ENCODE data around the gene GPR162.
"Not testable (repeated sequence)": the region's sequence is repeated elsewhere in the genome, so short reads cannot be mapped to it uniquely, and the experiment has no call there.

Gene GPR162

DNA sequence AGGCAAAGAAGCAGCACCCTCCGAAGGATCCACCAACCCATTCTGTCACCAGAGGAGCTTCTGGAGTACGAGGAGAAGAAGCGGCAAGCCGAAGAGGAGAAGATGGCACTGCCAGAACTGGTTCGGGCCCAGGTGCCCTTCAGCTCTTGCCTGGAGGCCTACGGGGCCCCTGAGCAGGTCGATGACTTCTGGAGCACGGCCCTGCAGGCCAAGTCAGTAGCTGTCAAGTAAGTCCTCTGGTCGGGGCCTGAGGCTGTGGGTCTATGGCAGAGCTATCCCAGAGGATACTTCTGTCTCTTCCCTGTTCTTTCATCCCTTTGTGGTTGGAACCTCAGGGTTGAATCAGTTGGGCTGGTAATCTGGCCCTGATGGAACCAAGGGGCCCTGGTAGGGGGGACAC lies 39.8 kb downstream of the GPR162 start:
- DNase-seq: no peak

DNA sequence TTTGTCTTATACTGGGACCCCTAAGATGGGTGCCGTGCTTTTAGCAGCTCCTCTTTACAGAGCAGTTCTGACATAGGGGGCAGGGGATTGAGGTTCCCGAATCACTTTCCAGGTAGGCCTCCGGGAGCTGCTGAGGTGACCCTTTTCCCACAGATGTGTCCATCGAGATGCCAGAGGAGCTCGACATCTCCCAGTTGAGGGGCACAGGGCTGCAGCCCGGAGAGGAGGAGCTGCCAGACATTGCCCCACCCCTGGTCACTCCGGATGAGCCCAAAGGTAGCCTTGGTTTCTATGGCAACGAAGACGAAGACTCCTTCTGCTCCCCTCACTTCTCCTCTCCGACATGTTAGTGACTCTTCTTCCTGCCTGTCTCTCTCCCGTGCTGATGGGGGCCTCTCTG lies 41.4 kb downstream of the GPR162 start:
- DNase-seq: no peak

DNA sequence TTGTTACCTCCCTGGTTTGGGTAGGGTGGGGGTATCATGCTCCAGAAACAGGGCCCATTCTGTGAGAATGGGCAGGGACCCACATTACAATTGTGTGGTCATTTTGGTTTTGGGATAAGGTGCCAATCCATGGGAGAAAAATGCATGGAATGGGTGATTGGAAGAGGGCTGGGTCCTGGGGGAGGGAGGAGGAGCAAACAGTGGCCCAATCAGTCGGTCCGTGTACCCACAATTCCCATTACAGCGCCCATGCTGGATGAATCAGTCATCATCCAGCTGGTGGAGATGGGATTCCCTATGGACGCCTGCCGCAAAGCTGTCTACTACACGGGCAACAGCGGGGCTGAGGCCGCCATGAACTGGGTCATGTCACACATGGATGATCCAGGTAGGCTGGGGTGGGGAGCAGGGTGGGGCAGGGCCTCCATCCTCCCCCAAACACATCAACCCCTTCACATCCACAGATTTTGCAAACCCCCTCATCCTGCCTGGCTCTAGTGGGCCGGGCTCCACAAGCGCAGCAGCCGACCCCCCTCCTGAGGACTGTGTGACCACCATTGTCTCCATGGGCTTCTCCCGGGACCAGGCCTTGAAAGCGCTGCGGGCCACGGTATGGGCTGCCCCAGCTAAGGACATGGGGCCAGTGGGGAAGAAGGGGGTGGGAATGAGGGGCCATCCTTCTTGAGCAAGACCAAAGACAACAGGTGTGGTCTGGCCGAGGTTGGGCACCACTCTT lies 42.1 kb downstream of the GPR162 start:
- no peak for DNase-seq

DNA sequence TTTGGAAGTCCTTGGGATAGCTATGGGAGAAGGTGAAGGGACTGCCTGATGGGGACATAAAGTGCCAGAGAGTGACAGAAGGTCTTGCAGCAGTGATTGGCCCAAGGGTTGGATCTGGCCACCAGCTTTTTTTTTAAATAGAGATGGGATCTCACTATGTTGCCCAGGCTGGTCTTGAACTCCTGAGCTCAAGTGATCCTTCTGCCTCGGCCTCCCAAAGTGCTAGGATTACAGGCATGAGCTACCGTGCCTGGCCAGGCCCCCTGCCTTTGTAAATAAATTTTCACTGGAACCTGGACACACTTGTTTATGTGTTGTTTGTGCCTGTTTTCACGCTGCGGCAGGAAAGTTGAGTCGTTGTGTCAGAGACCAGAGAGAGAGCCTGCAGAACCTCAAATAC lies 43.7 kb downstream of the GPR162 start:
- DNase-seq: not testable (repeated sequence)

DNA sequence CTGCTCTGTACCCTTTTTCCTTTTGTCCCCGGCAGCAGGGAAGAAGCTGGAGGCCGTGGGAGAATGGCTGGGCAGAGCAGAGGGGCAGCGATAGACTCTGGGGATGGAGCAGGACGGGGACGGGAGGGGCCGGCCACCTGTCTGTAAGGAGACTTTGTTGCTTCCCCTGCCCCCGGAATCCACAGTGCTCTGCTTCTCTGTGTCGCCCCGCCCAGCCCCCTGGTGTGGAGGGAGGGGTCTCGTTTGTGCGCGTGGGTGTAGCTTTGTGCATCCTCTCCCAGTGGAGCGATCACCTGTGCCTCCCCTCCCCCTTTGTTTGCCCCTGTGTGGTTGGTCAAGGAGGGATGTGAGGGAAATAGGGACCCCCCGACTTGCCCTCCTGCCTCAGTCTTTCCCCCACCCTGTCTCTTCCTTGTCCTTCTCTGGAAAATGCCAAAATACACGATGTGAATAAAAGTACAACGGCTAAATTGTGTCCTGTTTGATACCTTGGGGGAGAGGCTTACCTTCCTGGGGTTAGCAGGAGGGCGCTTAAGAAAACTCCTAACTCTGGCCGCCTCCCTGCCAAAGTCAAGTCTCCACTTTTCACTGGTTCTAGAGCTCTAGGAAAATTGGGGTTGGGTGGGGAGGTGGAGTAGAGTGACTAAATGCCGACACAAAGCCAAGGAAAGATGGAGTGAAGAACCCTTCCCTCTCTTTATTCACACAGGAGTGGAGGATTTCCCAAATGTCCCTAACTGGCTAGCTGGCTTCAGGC lies 44.7 kb downstream of the GPR162 start:
- DNase-seq: no peak

DNA sequence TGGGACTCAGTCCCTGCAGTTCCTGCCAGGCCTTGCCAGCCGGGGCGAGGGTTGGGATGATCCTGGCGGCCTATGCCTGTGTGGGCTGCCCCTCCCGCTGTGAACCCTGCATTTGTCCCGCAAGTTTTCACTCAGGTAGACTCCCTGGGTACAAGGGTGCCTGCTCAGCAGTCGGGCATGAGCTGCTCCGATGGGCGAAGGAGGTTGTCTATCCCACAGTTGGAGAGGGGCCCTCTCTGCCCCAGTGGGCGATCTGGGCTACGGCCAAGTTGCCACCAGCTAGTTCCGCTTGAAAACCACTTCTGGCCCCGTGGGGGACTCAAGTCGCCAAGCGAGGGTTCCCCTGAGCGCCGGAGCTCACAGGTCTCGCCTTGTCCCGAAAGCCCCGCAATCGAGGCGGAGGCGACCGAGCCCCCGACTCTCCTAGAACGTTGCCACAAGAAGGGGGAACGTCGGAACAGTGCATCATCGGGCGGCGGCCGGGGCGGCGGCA lies 45.3 kb downstream of the GPR162 start:
- DNase-seq: no peak

DNA sequence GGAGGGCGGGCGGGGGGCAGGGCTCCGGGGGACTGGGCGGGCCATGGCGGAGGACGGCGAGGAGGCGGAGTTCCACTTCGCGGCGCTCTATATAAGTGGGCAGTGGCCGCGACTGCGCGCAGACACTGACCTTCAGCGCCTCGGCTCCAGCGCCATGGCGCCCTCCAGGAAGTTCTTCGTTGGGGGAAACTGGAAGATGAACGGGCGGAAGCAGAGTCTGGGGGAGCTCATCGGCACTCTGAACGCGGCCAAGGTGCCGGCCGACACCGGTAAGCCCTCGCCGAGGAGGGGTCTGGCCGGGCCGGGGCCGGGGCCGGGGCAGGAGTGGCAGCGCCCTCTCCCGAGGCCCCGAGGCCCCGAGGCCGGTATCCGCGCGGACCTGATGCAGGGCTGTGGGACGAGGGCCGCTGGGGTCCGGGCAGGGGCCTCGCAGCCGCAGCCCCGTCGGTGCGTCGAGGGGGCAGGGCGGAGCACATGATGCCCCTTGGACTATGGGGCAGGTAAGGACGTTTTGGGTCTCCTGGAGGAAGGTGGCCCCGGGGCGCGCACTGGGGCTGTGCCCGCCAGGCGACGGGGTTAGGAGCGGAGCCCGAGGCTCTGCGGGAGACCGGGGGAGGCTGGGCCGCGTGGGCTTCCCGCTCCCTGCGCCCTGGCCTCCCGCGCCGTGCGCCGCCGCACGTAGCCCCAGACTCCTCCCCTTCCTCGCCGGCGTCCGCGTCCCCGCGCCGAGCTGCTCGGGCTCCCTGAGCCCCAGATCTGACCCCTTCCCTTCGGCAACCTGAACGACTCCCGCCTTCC lies 46.0 kb downstream of the GPR162 start, which contains the start of gene TPI1:
Gene TPI1 (plus strand): TSS at position 119 of the 798 bp plus-strand sequence. CDS start 36 bp downstream, at position 155.
- DNase-seq: peak; percentile 74

DNA sequence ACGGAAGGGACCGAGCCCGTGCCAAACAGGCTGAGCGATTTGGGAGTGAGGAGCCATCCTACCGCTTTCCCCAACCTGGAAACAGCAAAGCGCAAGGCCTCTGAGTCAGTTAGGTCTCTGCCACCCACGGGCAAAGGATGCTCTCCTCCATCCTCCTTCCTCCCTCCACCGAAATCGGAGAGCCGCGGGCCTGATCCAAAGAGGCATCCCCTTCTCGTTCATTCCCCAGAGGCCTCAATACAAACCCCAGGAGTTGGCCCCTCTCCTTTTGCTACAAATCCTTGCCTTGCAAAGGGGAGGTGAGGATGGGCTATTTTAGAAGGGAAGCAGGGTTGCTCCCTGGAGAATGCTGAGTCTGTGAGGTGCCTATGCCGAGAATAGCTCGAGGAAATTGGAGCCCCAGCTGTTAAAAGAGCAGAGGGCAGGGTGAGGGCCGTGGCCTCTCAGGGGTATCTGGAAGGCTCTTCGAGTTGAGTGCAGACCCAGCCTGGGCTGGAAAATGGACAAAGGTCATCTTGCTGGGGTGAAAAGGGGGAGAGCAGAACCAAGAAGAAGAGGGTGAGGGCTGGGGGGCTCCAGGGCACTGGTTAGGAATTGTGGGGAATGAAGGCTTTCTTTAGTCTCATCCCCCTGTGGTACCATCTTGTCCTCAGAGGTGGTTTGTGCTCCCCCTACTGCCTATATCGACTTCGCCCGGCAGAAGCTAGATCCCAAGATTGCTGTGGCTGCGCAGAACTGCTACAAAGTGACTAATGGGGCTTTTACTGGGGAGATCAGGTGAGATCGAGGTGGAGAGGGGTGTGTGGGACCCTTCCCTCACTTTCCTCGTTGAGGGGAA lies 46.8 kb downstream of the GPR162 start:
- no peak for DNase-seq

DNA sequence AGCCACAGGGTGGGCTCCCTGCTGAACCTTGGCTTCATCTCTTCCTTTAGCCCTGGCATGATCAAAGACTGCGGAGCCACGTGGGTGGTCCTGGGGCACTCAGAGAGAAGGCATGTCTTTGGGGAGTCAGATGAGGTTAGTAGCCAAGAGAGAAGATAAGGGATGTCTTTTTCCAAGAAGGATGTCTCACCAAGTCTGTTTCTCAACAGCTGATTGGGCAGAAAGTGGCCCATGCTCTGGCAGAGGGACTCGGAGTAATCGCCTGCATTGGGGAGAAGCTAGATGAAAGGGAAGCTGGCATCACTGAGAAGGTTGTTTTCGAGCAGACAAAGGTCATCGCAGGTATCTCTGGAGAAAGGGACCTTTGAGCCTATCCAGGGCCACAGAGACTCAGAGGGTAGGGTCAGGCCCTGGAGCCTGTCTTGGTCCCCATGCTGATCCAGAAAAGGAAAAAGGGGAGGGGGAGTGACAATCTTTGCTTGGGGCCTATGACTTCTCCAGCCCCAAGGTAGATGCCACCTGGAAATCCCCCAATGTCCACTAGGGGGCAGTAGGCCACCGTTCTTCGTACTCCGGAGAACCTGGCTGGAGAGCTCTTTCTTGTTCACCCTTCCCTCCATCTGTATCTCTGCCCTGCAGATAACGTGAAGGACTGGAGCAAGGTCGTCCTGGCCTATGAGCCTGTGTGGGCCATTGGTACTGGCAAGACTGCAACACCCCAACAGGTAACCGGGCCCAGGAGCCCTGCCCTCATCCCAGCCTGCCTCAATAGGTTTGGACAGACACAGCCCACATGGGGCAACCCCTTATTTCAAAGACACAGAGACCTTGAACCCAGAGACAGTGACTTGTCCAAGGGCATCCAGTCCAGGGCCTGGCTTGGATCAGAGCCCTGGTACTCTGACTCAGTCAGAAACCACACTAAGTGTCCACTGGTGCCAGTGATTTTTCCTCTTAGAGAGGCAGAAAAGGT lies 47.7 kb downstream of the GPR162 start:
- peak; percentile 84 for DNase-seq

DNA sequence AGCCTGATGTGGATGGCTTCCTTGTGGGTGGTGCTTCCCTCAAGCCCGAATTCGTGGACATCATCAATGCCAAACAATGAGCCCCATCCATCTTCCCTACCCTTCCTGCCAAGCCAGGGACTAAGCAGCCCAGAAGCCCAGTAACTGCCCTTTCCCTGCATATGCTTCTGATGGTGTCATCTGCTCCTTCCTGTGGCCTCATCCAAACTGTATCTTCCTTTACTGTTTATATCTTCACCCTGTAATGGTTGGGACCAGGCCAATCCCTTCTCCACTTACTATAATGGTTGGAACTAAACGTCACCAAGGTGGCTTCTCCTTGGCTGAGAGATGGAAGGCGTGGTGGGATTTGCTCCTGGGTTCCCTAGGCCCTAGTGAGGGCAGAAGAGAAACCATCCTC lies 48.7 kb downstream of the GPR162 start:
- DNase-seq: not testable (repeated sequence)

DNA sequence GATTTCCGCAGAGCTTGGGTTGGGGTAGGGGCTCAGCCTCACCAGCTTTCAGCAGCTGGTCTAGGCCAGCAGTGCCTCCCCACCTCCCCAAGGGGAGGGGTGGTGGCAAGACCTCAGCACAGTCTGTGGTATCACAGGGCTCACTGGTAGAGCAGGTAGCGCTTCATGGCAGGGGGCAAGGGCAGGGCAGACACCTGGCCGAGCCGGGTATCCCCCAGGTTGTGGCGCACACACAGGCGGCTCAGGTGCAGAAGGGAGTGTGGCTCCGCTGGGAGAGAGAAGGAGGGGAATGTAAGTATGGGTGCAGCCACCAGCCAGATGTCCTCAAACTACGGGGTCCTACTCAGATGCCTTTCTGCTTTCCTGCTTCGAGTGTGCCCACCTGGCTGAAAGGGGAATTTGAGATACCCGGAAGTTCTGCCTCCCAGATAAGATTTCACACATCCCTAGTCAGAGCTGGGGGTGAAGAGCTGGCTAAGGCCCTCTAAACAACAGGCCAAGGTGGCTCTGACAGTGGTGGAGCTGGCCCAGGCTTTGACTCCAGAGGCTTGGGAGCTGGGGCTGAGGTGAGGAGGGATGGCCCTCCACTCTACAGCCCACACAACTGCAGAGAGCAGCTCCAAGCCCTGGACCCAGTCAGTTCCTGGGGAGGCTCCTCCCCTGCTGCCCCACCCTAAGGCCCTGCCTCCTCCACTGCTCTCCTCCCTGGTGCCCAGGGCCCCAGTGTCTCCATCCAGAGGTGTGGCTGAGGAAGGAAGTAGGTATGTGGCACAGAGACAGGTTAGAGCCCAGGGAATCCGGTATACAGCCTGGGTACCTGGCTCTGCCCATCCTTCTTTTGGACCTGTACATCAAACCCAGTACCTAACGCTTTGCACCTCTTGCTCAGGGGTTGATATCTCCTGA lies 49.7 kb downstream of the GPR162 start:
- DNase-seq: no peak

DNA sequence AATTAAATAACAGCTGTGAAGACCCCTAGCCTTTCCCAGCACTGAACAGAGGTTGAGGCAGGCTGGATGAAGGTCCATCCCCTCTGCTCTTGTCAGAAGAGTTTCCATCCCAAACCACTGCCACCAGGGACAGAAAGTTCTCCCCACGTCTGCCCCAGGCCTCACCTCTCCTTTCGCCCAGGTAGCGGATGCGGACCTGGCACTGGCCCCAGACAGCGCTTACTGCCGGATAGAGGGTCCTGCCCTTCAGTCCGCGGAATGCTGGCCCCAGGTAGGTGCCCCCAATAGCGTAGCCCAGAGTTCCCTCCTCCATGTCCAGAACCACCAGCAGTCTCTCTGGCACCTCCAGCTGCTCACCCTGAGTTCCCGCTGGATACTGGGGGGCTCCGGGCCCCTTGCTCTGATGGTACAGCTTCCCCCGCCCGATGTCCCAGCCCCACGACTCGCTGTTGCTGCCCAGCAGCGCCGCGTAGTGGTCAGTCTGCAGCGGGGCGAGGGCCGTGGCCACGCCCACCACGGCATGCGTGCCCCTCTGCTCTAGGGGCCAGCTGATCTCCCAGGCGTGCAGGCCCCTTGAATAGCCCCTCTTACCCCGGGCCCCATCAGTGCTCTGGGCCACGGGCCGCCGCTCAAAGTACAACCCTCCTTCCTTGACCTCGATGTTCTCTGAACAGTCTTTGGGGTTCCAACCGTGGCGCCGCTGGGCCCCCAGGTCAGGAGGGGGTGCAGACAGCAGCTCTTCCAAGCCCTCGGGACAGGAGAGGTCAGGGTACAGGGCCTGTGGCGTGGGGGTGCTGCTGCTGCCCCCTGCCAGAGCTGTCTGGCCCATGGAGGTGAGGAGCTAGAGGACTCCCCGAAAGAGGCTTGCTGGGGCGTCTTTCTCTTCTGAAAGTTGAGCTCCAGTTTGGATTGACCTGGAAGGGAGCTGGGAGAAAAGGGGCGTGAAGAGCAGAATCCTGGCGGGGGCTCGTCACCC lies 50.7 kb downstream of the GPR162 start:
- DNase-seq: peak; percentile 85

DNA sequence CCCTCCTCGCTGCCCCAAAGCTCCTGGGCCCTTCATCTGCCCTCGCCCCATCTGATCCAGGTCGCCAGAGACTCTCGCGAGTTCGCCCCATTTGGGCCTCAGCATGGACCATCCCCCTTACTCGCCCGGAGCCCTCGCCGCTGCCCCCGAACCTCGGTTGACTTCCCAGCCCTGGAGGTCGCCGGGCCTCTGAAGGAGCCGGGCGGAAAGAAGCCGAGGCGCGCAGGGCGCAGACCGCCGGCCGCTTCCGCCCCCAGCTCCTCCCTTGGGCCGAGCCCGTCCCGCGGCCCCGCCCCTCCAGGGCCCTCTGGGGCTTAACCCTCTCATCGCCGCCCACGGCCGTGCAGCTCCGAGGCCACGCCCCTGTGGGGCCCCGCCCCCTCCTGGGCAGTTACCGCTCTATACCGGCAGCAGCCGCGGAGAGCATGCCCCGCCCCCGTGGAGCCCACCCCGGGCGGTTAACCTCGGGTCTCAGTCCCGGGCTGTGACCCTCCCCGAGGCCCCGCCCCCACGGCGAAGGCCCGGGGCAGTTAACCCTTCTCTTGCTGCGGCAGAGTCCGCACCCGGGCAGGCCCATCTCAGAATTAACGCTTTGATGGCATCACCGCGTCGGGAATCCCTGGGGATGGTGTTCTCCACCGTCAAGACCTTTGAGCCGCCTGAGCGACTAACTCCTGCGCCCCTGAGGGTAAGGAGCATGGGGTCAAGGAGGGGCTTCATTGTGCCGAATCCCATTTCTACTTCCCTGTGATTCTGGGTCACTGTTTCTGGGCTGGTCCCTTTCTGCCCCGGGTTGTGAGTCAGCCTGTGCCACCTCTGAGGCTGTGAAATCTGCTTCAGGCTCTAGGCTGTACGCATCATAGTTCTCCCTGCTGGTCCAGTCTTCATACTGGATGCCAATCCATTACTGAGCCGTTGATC lies 51.7 kb downstream of the GPR162 start, which contains the start of gene SPSB2:
Gene SPSB2 (minus strand): TSS at position 210 of the 921 bp plus-strand sequence. CDS start 402 bp downstream, outside the sequence.
- peak; percentile 99 for DNase-seq

DNA sequence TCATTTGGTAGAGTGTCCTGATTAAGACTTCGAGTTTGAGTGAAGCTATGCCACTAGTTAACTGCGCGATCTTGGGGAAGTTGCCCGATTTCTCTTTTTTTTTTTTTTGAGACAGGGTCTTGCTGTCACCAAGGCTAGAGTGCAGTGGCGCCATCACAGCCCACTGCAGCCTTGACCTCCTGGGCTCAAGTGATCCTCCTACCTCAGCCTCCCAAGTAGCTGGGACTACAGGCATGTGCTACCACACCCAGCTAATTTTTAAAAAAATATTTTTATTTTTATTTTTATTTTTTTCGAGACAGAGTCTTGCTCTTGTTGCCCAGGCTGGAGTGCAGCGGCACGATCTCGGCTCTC lies 52.4 kb downstream of the GPR162 start:
- not testable (repeated sequence) for DNase-seq

Measured in T-helper 9 cell (primary cell).